HCT116 (cell line): ENCODE results near the gene KSR2. TPM values are rescaled to one million over a fixed set of nuclear protein-coding genes. Genes with fewer than 3 reads are reported as not detected.

Source experiments
- ATAC-seq: fragments of 200-7000 bp; cut with Tn5 transposase; 2 replicates; pipeline ENCODE4 v1.9.1; 2020; ENCODE audit warnings: mild to moderate bottlenecking, moderate library complexity
- BruUV-seq: library from RNA; stranded (reverse); fragments of 400-500 nt; replicated peaks from 2 replicates; lab custom pipeline; 2021; lab: Mats Ljungman, UMichigan
- CTCF ChIA-PET: fragments of 300-600 bp; sonication (Branson Sonifier 250); formaldehyde crosslinking; loops from one replicate; lab custom pipeline; 2021; ENCODE audit warnings: antibody characterized with exemption; lab: Charles Lee
- POLR2A ChIA-PET: fragments of 300-600, 350-600 bp; sonication (Branson Sonifier 250); formaldehyde crosslinking; loops from one replicate; lab custom pipeline; 2021; ENCODE audit warnings: antibody characterized with exemption; lab: Charles Lee
- RAD21 ChIA-PET, 2 experiments: fragments of 300-600 bp; sonication (Branson Sonifier 250); formaldehyde crosslinking; loops; one replicate each; lab custom pipeline; 2023; ENCODE audit warnings: low total read pairs in 2 of 2; ENCODE audit not compliant: uncharacterized antibody in 2 of 2, unreplicated experiment in 2 of 2, low non-redundant PET in 1 of 2; lab: Charles Lee
- DNase-seq: peaks from one replicate; pipeline ENCODE4 v3.0.0-alpha.2; 2010; ENCODE audit warnings: low read depth, low spot score
- H2AFZ ChIP-seq: fragments of 200-600 bp; shearing (Covaris generic), sonication (generic); 2 replicates; pipeline ENCODE4 v1.6.1; 2017; ENCODE audit warnings: low read depth, mixed run types, mixed read lengths, antibody characterized with exemption, low read length; ENCODE audit not compliant: poor library complexity, severe bottlenecking
- H3K27ac ChIP-seq: 2 replicates; pipeline ENCODE4 v1.5.1; 2012; ENCODE audit warnings: low read depth, low read length
- H3K27me3 ChIP-seq: fragments of 200-600 bp; sonication (generic); 2 replicates; pipeline ENCODE4 v1.6.1; 2016; ENCODE audit warnings: mixed run types, low read length, mixed read lengths; ENCODE audit not compliant: insufficient read depth
- H3K36me3 ChIP-seq, 2 experiments: fragments of 200-500 bp in 1 of 2; fragments of 200-600 bp in 1 of 2; sonication (Bioruptor generic) in 1 of 2; sonication (generic) in 1 of 2; 2 replicates each; pipeline versions ENCODE4 v1.5.1 to v1.6.1; 2014 to 2016; ENCODE audit warnings: low read length in 2 of 2, inconsistent platforms in 1 of 2, mixed read lengths in 1 of 2, mixed run types in 1 of 2; ENCODE audit not compliant: insufficient read depth in 2 of 2, control insufficient read depth in 1 of 2
- H3K4me1 ChIP-seq, 2 experiments: fragments of 200-600 bp in 1 of 2; sonication (generic) in 1 of 2; 2 replicates each; pipeline versions ENCODE4 v1.5.1 to v1.6.1; 2012 to 2017; ENCODE audit warnings: low read length in 2 of 2, inconsistent platforms in 1 of 2, mild to moderate bottlenecking in 1 of 2, mixed read lengths in 1 of 2, mixed run types in 1 of 2, moderate library complexity in 1 of 2; ENCODE audit not compliant: insufficient read depth in 2 of 2, control insufficient read depth in 1 of 2
- H3K4me2 ChIP-seq: fragments of 200-600 bp; sonication (generic); 2 replicates; pipeline ENCODE4 v1.6.1; 2017; ENCODE audit warnings: mixed run types, low read length, mixed read lengths
- H3K4me3 ChIP-seq, 2 experiments: fragments of 200-600 bp in 1 of 2; sonication (generic) in 1 of 2; replicated peaks in 1 of 2; 2 replicates each; pipeline ENCODE4 v1.5.1; 2011 to 2016; ENCODE audit warnings: low read length in 2 of 2, control low read depth in 1 of 2, low read depth in 1 of 2, mild to moderate bottlenecking in 1 of 2, mixed read lengths in 1 of 2, mixed run types in 1 of 2
- H3K79me2 ChIP-seq: fragments of 200-600 bp; sonication (generic); 2 replicates; pipeline ENCODE4 v1.6.1; 2017; ENCODE audit warnings: mild to moderate bottlenecking, mixed run types, low read length, moderate library complexity, mixed read lengths; ENCODE audit not compliant: insufficient read depth
- H3K9ac ChIP-seq: fragments of 200-600 bp; sonication (generic); 2 replicates; pipeline ENCODE4 v1.6.1; 2016; ENCODE audit warnings: low read length, mixed read lengths
- H3K9me2 ChIP-seq: fragments of 200-600 bp; sonication (generic), shearing (Covaris generic); 2 replicates; pipeline ENCODE4 v1.6.1; 2017; ENCODE audit warnings: mixed run types, mild to moderate bottlenecking, moderate library complexity; ENCODE audit not compliant: insufficient read depth
- H3K9me3 ChIP-seq, 2 experiments: fragments of 200-500 bp in 1 of 2; fragments of 200-600 bp in 1 of 2; sonication (Bioruptor generic) in 1 of 2; sonication (generic) in 1 of 2; 2 replicates each; pipeline ENCODE4 v1.6.1; 2014 to 2017; ENCODE audit warnings: low read length in 2 of 2, mixed read lengths in 2 of 2, inconsistent platforms in 1 of 2, low read depth in 1 of 2, mild to moderate bottlenecking in 1 of 2, mixed run types in 1 of 2, moderate library complexity in 1 of 2; ENCODE audit not compliant: control insufficient read depth in 1 of 2, insufficient read depth in 1 of 2
- H4K20me1 ChIP-seq: fragments of 200-600 bp; sonication (generic), shearing (Covaris generic); 2 replicates; pipeline ENCODE4 v1.6.1; 2017; ENCODE audit warnings: mixed run types, mild to moderate bottlenecking, moderate library complexity; ENCODE audit not compliant: insufficient read depth
- CBX3 ChIP-seq: IDR thresholded peaks from 2 replicates; pipeline ENCODE4 v1.6.1; 2012; ENCODE audit warnings: low read depth
- CEBPB ChIP-seq: IDR thresholded peaks from 2 replicates; pipeline ENCODE4 v1.6.1; 2012; ENCODE audit warnings: low read depth
- CTCF ChIP-seq, 3 experiments: fragments of 200-600 bp in 1 of 3; sonication (generic) in 1 of 3; IDR thresholded peaks in 2 of 3; conservative IDR thresholded peaks in 1 of 3; 2 replicates each; pipeline ENCODE4 v1.5.1; 2012 to 2017; ENCODE audit warnings: low read depth in 2 of 3, low read length in 2 of 3, antibody characterized with exemption in 1 of 3, borderline replicate concordance in 1 of 3, control low read depth in 1 of 3, mild to moderate bottlenecking in 1 of 3, mixed read lengths in 1 of 3, mixed run types in 1 of 3, moderate library complexity in 1 of 3; ENCODE audit not compliant: insufficient read depth in 1 of 3
- EGR1 ChIP-seq: IDR thresholded peaks from 2 replicates; pipeline ENCODE4 v1.6.1; 2012; ENCODE audit warnings: low read depth
- EZH2 ChIP-seq: fragments of 200-600 bp; sonication (generic); IDR thresholded peaks from 2 replicates; pipeline ENCODE4 v1.6.1; 2017; ENCODE audit warnings: antibody characterized with exemption, mixed run types
- EZH2phosphoT487 ChIP-seq: fragments of 200-600 bp; IDR thresholded peaks from 2 replicates; pipeline ENCODE4 v1.6.1; 2018; ENCODE audit warnings: antibody characterized with exemption, borderline replicate concordance
- MAX ChIP-seq: IDR thresholded peaks from 2 replicates; pipeline ENCODE4 v1.6.1; 2012
- REST ChIP-seq: IDR thresholded peaks from 2 replicates; pipeline ENCODE4 v1.6.1; 2012; ENCODE audit warnings: low read depth
- SIN3A ChIP-seq: IDR thresholded peaks from 2 replicates; pipeline ENCODE4 v1.6.1; 2012; ENCODE audit warnings: low read depth
- SRF ChIP-seq: IDR thresholded peaks from 2 replicates; pipeline ENCODE4 v1.6.1; 2012; ENCODE audit warnings: low read depth
- YY1 ChIP-seq: IDR thresholded peaks from 2 replicates; pipeline ENCODE4 v1.6.1; 2011; ENCODE audit warnings: low read length, low read depth, moderate library complexity, mild to moderate bottlenecking; ENCODE audit not compliant: insufficient replicate concordance; ENCODE audit errors: extremely low read depth
- ZNF274 ChIP-seq: fragments of 200-500 bp; sonication (Bioruptor generic); IDR thresholded peaks from 2 replicates; pipeline ENCODE4 v1.6.1; 2014; ENCODE audit warnings: mild to moderate bottlenecking, low read depth, low read length, inconsistent platforms
- intact Hi-C: fragments of 100-400 bp; cut with micrococcal nuclease; formaldehyde crosslinking; loops from 2 replicates; pipeline ENCODE4 v1.10.0; 2022
- total RNA-seq: library from RNA; stranded (reverse); gene quantifications from one replicate; pipeline ENCODE4 v1.2.1, GENCODE V29; 2021; ENCODE audit not compliant: unreplicated experiment

The KSR2 gene
- total RNA-seq, 1 experiment from 2014 or later: 10.1 TPM

- TF ChIP-seq REST: no peak
- no peak for TF ChIP-seq ZNF274
- no peak for TF ChIP-seq MAX
- no peak for TF ChIP-seq SRF
- no peak for TF ChIP-seq YY1
- no peak for TF ChIP-seq EZH2
Observed at GRCh38 chr12:117466677-117467362, 502.0 kb downstream of the KSR2 start (continued).

GRCh38 chr12:117461732-117462131 is 507.1 kb downstream of the KSR2 start:
- no peaks in the 10 kb centered on the region for H3K79me2 ChIP-seq
- H3K9me2 ChIP-seq: no peaks in the 10 kb centered on the region
- H4K20me1 ChIP-seq: no peaks in the 10 kb centered on the region
- H3K4me2 ChIP-seq: no peak overlapping the region
- H3K9ac ChIP-seq: no peak overlapping the region
- no peak overlapping the region for H3K27ac ChIP-seq
- ATAC-seq: no peak
- intact Hi-C loops: no loop called here
- H3K4me3 ChIP-seq: no peak overlapping the region
- no peaks in the 10 kb centered on the region for H3K36me3 ChIP-seq
- no peaks in the 10 kb centered on the region for H3K9me3 ChIP-seq
- no peaks in the 10 kb centered on the region for H3K27me3 ChIP-seq
- H2AFZ ChIP-seq: no peak overlapping the region
- ChIA-PET RAD21 (no interaction called here), POLR2A (no interaction called here), CTCF (no interaction called here)
- BruUV-seq: no TSS peak
- DNase-seq: no peak
- H3K4me1 ChIP-seq: no peaks in the 10 kb centered on the region
- TF ChIP-seq SIN3A (no peak), MAX (no peak), EZH2 (no peak), CTCF (IDR thresholded peaks at IDR 0.05 in 2 of 3, conservative IDR thresholded peaks at IDR 0.05 in 1 of 3; ENCODE audit: borderline replicate concordance in 1 of 3, insufficient read depth in 1 of 3, low read depth in 2 of 3, low read length in 2 of 3) (no peak), EGR1 (no peak), CEBPB (no peak), ZNF274 (no peak), REST (no peak), EZH2phosphoT487 (no peak), CBX3 (no peak)
